Trophoblast cell (in vitro differentiated cells and primary cell): ENCODE results near the gene GSG1L.
A peak's percentile ranks its signal among the peaks of the same experiment; 100 is the strongest.

Experiments
- DNase-seq, 2 donors: peaks; one replicate each; pipeline ENCODE4 v3.0.0-alpha.2; 2016
- H2AFZ ChIP-seq: 2 replicates; pipeline ENCODE4 v1.6.1; 2013; ENCODE audit warnings: low read length, moderate library complexity, mild to moderate bottlenecking; ENCODE audit not compliant: insufficient read depth, poor library complexity
- H2AK5ac ChIP-seq: 2 replicates; pipeline ENCODE4 v1.6.1; 2013; ENCODE audit warnings: mild to moderate bottlenecking, low read length
- H2BK120ac ChIP-seq: 2 replicates; pipeline ENCODE4 v1.6.1; 2013; ENCODE audit warnings: low read length, mild to moderate bottlenecking, moderate library complexity; ENCODE audit not compliant: insufficient read depth, poor library complexity
- H2BK12ac ChIP-seq: 2 replicates; pipeline ENCODE4 v1.6.1; 2013; ENCODE audit warnings: mild to moderate bottlenecking, low read length, moderate library complexity
- H2BK5ac ChIP-seq: 2 replicates; pipeline ENCODE4 v1.6.1; 2013; ENCODE audit warnings: low read length, low read depth, moderate library complexity, mild to moderate bottlenecking; ENCODE audit not compliant: poor library complexity
- H3K14ac ChIP-seq: 2 replicates; pipeline ENCODE4 v1.6.1; 2013; ENCODE audit warnings: mild to moderate bottlenecking, low read length
- H3K18ac ChIP-seq: 2 replicates; pipeline ENCODE4 v1.6.1; 2013; ENCODE audit warnings: mild to moderate bottlenecking, low read length
- H3K23ac ChIP-seq: 2 replicates; pipeline ENCODE4 v1.6.1; 2013; ENCODE audit warnings: low read length
- H3K27ac ChIP-seq: 2 replicates; pipeline ENCODE4 v1.5.1; 2013; ENCODE audit warnings: low read depth, mild to moderate bottlenecking, inconsistent platforms, low read length, moderate library complexity
- H3K27me3 ChIP-seq: 2 replicates; pipeline ENCODE4 v1.6.1; 2013; ENCODE audit warnings: inconsistent platforms, mild to moderate bottlenecking, low read length, moderate library complexity; ENCODE audit not compliant: insufficient read depth
- H3K36me3 ChIP-seq, 2 experiments: 1 replicate in 1 of 2; 2 replicates in 1 of 2; pipeline ENCODE4 v1.6.1; 2013; ENCODE audit warnings: low read length in 2 of 2, mild to moderate bottlenecking in 2 of 2, moderate library complexity in 1 of 2; ENCODE audit not compliant: insufficient read depth in 2 of 2, control insufficient read depth in 1 of 2
- H3K4ac ChIP-seq: 2 replicates; pipeline ENCODE4 v1.6.1; 2013; ENCODE audit warnings: low read depth, mild to moderate bottlenecking, low read length, moderate library complexity
- H3K4me1 ChIP-seq, 2 experiments: 1 replicate in 1 of 2; 2 replicates in 1 of 2; pipeline ENCODE4 v1.6.1; 2013; ENCODE audit warnings: low read length in 2 of 2, mild to moderate bottlenecking in 2 of 2, moderate library complexity in 1 of 2; ENCODE audit not compliant: insufficient read depth in 2 of 2, control insufficient read depth in 1 of 2
- H3K4me2 ChIP-seq: 2 replicates; pipeline ENCODE4 v1.6.1; 2013; ENCODE audit warnings: inconsistent platforms, mild to moderate bottlenecking, low read length, moderate library complexity
- H3K4me3 ChIP-seq: 2 replicates; pipeline ENCODE4 v1.5.1; 2013; ENCODE audit warnings: mild to moderate bottlenecking, low read depth, low read length, inconsistent platforms
- H3K79me1 ChIP-seq: one replicate; pipeline ENCODE4 v1.6.1; 2013; ENCODE audit warnings: low read length
- H3K79me2 ChIP-seq: 2 replicates; pipeline ENCODE4 v1.6.1; 2013; ENCODE audit warnings: low read length, mild to moderate bottlenecking; ENCODE audit not compliant: control insufficient read depth, insufficient read depth, poor library complexity
- H3K9ac ChIP-seq: 2 replicates; pipeline ENCODE4 v1.6.1; 2013; ENCODE audit warnings: mild to moderate bottlenecking, low read length
- H3K9me3 ChIP-seq: 2 replicates; pipeline ENCODE4 v1.6.1; 2013; ENCODE audit warnings: low read depth, mild to moderate bottlenecking, control low read depth, inconsistent platforms, low read length; ENCODE audit not compliant: insufficient read depth
- H4K12ac ChIP-seq: 2 replicates; pipeline ENCODE4 v1.6.1; 2013; ENCODE audit warnings: low read depth, mild to moderate bottlenecking, low read length, moderate library complexity
- H4K8ac ChIP-seq: 2 replicates; pipeline ENCODE4 v1.6.1; 2013; ENCODE audit warnings: low read depth, mild to moderate bottlenecking, low read length, moderate library complexity
- H4K91ac ChIP-seq: one replicate; pipeline ENCODE4 v1.6.1; 2013; ENCODE audit warnings: low read depth, mild to moderate bottlenecking, low read length, moderate library complexity
- WGBS: extraction: QIAGEN DNeasy Blood & Tissue Kit; methylation state at CpG from one replicate; pipeline ENCODE4 v1.1.7; 2013; ENCODE audit warnings: missing lambda C conversion rate; ENCODE audit not compliant: insufficient read length, insufficient coverage; ENCODE audit errors: extremely low coverage; 5-methylcytosine and 5-hydroxymethylcytosine counted together

Gene GSG1L

GRCh38 chr16:28025631-28026030 lies 37.9 kb downstream of the GSG1L start:
- Histone ChIP-seq H3K79me1 (no peaks in the 10 kb centered on the region), H2BK12ac (no peak overlapping the region), H3K18ac (no peak overlapping the region), H2AK5ac (no peak overlapping the region), H3K27me3 (no peaks in the 10 kb centered on the region), H3K4me1 (no peaks in the 10 kb centered on the region), H2BK5ac (no peak overlapping the region), H3K9me3 (peaks cover 8% of the 10 kb centered on the region), H3K23ac (no peak overlapping the region), H2BK120ac (no peak overlapping the region), H2AFZ (no peak overlapping the region), H3K36me3 (no peaks in the 10 kb centered on the region), H3K79me2 (no peaks in the 10 kb centered on the region), H4K91ac (no peak overlapping the region), H3K4me2 (no peak overlapping the region), H4K8ac (no peak overlapping the region), H3K4me3 (no peak overlapping the region), H3K14ac (no peak overlapping the region), H4K12ac (no peak overlapping the region), H3K4ac (no peak overlapping the region), H3K9ac (no peak overlapping the region), H3K27ac (no peak overlapping the region)
- peak in 1 of 2 donors; percentile 26 for DNase-seq
- WGBS, result no CpG with 5 or more reads among the region's 4 CpGs

- no peak overlapping the region for H3K27ac ChIP-seq
- H3K36me3 ChIP-seq, result no peaks in the 10 kb centered on the region
- no peak overlapping the region for H3K9ac ChIP-seq
- no peak overlapping the region for H2BK12ac ChIP-seq
- no peaks in the 10 kb centered on the region for H3K79me1 ChIP-seq
- WGBS, result no CpG with 5 or more reads among the region's 5 CpGs
- no peaks in the 10 kb centered on the region for H3K27me3 ChIP-seq
- peaks cover 7% of the 10 kb centered on the region for H3K9me3 ChIP-seq
- H2BK120ac ChIP-seq, result no peak overlapping the region
- H3K18ac ChIP-seq, result no peak overlapping the region
- H3K79me2 ChIP-seq, result no peaks in the 10 kb centered on the region
- no peak overlapping the region for H2BK5ac ChIP-seq
- DNase-seq, result no peak
- no peak overlapping the region for H3K23ac ChIP-seq
- H2AFZ ChIP-seq, result no peak overlapping the region
- no peak overlapping the region for H4K91ac ChIP-seq
- no peak overlapping the region for H4K8ac ChIP-seq
- no peaks in the 10 kb centered on the region for H3K4me1 ChIP-seq
- H2AK5ac ChIP-seq, result no peak overlapping the region
- H3K4ac ChIP-seq, result no peak overlapping the region
- no peak overlapping the region for H3K4me3 ChIP-seq
- no peak overlapping the region for H3K4me2 ChIP-seq
- no peak overlapping the region for H4K12ac ChIP-seq
- H3K14ac ChIP-seq, result no peak overlapping the region
Observed at GRCh38 chr16:28019218-28019617, 44.3 kb downstream of the GSG1L start.

DNA sequence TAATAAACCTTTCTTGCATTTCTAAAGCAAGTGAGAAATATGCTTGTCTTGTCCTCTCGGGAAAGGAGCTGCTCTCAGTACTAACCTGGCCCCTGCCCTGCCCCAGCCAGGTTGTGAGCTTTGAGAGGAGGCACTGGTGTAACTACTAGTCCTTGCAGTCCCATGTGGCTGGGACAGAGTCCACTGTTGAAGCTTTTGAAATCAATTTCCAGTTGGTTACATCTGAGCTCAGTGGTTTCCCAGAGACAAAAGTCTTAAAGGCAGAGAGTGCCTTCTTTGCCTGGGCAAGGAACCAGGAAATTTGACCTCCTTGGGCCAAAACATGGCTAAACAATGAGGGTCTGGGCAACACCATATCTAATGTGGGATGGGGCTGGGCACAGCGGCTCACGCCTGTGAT lies 48.7 kb downstream of the GSG1L start:
- H3K9me3 ChIP-seq, result peaks cover 3% of the 10 kb centered on the region
- H3K23ac ChIP-seq, result no peak overlapping the region
- no peaks in the 10 kb centered on the region for H3K79me1 ChIP-seq
- H3K4me3 ChIP-seq, result no peak overlapping the region
- no peak overlapping the region for H3K4ac ChIP-seq
- no peak overlapping the region for H4K91ac ChIP-seq
- H3K79me2 ChIP-seq, result no peaks in the 10 kb centered on the region
- H3K27ac ChIP-seq, result no peak overlapping the region
- no peak overlapping the region for H3K9ac ChIP-seq
- no peak overlapping the region for H4K12ac ChIP-seq
- H3K27me3 ChIP-seq, result no peaks in the 10 kb centered on the region
- no peak overlapping the region for H2BK5ac ChIP-seq
- no peaks in the 10 kb centered on the region for H3K36me3 ChIP-seq
- no peak overlapping the region for H3K18ac ChIP-seq
- H3K4me2 ChIP-seq, result no peak overlapping the region
- H4K8ac ChIP-seq, result no peak overlapping the region
- H2AK5ac ChIP-seq, result no peak overlapping the region
- H3K4me1 ChIP-seq, result no peaks in the 10 kb centered on the region
- no peak overlapping the region for H2BK12ac ChIP-seq
- WGBS, result no CpG with 5 or more reads among the region's 3 CpGs
- DNase-seq, result no peak
- H3K14ac ChIP-seq, result no peak overlapping the region
- no peak overlapping the region for H2BK120ac ChIP-seq
- no peak overlapping the region for H2AFZ ChIP-seq

DNA sequence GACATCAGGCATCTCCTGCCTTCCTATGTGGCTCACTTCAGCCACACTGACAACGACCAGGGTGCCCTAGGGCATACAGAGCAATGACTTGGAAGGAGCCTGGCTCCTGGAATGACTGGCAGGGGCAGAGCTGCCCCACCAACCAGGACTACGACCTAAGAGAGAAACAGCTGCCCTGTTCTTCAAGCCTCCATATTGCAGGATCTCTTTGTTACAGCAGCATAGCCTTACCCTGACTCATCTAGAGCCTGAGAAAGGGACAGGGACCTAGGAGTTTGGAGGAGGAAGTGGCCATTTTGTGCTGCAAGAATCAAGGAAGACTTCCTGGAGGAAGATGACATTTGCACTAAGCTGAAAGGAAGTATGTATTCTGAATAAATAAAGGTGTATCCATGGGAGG lies 49.6 kb downstream of the GSG1L start:
- Histone ChIP-seq H3K79me1 (no peaks in the 10 kb centered on the region), H3K4me1 (no peaks in the 10 kb centered on the region), H3K27ac (no peak overlapping the region), H3K23ac (no peak overlapping the region), H4K12ac (no peak overlapping the region), H2BK120ac (no peak overlapping the region), H4K8ac (no peak overlapping the region), H2AFZ (no peak overlapping the region), H3K14ac (no peak overlapping the region), H3K36me3 (no peaks in the 10 kb centered on the region), H3K4ac (no peak overlapping the region), H3K4me2 (no peak overlapping the region), H2BK5ac (no peak overlapping the region), H4K91ac (no peak overlapping the region), H3K9me3 (no peaks in the 10 kb centered on the region), H3K79me2 (no peaks in the 10 kb centered on the region), H3K9ac (no peak overlapping the region), H3K18ac (no peak overlapping the region), H3K4me3 (no peak overlapping the region), H2BK12ac (no peak overlapping the region), H3K27me3 (no peaks in the 10 kb centered on the region), H2AK5ac (no peak overlapping the region)
- no peak for DNase-seq
- WGBS, result no CpG with 5 or more reads among the region's 2 CpGs
